Thoracic aorta (tissue), 2 donors: ENCODE results near the gene ROS1. TPM values are rescaled to one million over a fixed set of nuclear protein-coding genes. Genes with fewer than 3 reads are reported as not detected.

Experiments used
- ATAC-seq: fragments of 150-250 bp; one replicate; pipeline ENCODE4 v1.8.0; 2017; ENCODE audit warnings: low read depth; ENCODE audit not compliant: insufficient number of reproducible peaks, low FRiP score
- DNase-seq: peaks from one replicate; pipeline ENCODE4 v3.0.0-alpha.2; 2020; ENCODE audit warnings: low spot score
- H3K27ac ChIP-seq, 2 donors: fragments of 200-600 bp; sonication (generic); 1 replicate in 1 of 2; 2 replicates in 1 of 2; pipeline ENCODE4 v1.5.1; 2016; ENCODE audit warnings: mild to moderate bottlenecking in 2 of 2, moderate library complexity in 2 of 2
- H3K27me3 ChIP-seq: fragments of 200-600 bp; sonication (generic); replicated peaks from 2 replicates; pipeline ENCODE4 v1.6.0; 2016; ENCODE audit warnings: mild to moderate bottlenecking; ENCODE audit not compliant: insufficient read depth
- H3K36me3 ChIP-seq: fragments of 200-600 bp; sonication (generic); one replicate; pipeline ENCODE4 v1.5.1; 2016
- H3K4me1 ChIP-seq, 2 donors: fragments of 200-600 bp; sonication (generic); 1 replicate in 1 of 2; 2 replicates in 1 of 2; pipeline versions ENCODE4 v1.5.1 to v1.6.0; 2016; ENCODE audit warnings: low read depth in 2 of 2, mild to moderate bottlenecking in 1 of 2; ENCODE audit not compliant: control insufficient read depth in 1 of 2
- H3K4me3 ChIP-seq: fragments of 200-600 bp; sonication (generic); 2 replicates; pipeline ENCODE4 v1.5.1; 2016; ENCODE audit warnings: mild to moderate bottlenecking
- H3K9me3 ChIP-seq: fragments of 200-600 bp; sonication (generic); 2 replicates; pipeline ENCODE4 v1.5.1; 2016
- total RNA-seq, 2 donors: library from RNA; depleted of rRNA; stranded (reverse); fragments of >200 nt; gene quantifications; one replicate each; pipeline versions ENCODE4 v1.1.0 to v1.2.3, GENCODE V29; 2016
- TF ChIP-seq, protein P1 (sequence below): fragments of 200-600 bp; sonication (generic); IDR thresholded peaks from one replicate; pipeline ENCODE4 v1.5.1; 2019; ENCODE audit warnings: antibody characterized with exemption

The ROS1 gene
- total RNA-seq, 2 donors from 2014 or later: not detected

DNA sequence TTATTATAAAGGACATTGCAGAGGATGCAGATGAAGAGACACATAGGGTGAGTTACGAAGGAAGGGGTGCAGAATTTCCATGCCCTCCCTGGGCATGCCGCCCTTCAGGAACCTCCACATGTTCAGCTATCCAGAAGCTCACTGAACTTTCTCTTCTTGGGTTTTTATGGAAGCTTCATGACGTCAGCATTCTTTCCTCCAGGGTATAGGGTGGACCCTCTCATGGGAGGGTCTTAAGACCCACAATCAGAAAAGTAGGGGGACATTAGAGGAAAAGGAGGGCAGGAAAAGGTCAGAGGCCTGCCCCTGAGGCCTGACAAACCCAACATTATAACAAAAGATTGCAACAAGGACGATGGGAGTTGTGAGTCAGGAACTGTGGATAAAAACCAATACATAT lies 42.1 kb upstream of the ROS1 start:
- Histone ChIP-seq H3K9me3 (no peaks in the 10 kb centered on the region), H3K27ac (no peak overlapping the region), H3K4me1 (no peaks in the 10 kb centered on the region), H3K36me3 (no peaks in the 10 kb centered on the region), H3K4me3 (no peak overlapping the region), H3K27me3 (no peaks in the 10 kb centered on the region)
- DNase-seq (no peak), ATAC-seq (no peak)
- TF ChIP-seq, protein P1, sequence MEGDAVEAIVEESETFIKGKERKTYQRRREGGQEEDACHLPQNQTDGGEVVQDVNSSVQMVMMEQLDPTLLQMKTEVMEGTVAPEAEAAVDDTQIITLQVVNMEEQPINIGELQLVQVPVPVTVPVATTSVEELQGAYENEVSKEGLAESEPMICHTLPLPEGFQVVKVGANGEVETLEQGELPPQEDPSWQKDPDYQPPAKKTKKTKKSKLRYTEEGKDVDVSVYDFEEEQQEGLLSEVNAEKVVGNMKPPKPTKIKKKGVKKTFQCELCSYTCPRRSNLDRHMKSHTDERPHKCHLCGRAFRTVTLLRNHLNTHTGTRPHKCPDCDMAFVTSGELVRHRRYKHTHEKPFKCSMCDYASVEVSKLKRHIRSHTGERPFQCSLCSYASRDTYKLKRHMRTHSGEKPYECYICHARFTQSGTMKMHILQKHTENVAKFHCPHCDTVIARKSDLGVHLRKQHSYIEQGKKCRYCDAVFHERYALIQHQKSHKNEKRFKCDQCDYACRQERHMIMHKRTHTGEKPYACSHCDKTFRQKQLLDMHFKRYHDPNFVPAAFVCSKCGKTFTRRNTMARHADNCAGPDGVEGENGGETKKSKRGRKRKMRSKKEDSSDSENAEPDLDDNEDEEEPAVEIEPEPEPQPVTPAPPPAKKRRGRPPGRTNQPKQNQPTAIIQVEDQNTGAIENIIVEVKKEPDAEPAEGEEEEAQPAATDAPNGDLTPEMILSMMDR: no peak

DNA sequence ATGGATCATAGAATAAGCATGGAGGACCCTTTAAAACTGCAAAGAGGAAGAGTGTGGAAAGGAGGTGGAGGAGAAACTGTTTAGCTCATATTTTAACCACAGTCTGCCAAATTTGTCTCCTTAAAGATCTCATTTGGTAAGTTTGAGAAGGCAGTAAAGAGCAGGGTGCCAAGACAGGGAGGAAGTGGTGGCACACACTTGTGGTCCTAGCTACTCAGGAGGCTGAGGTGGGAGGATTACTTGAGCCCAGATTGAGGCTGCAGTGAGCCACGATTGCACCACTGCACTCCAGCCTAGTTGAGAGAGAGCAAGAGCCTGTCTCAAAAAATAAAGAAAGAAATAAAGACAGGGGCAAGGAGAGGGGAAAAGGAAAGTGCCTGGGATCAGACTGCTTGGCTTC lies 39.9 kb upstream of the ROS1 start:
- ATAC-seq (no peak), DNase-seq (no peak)
- H3K27ac ChIP-seq: no peak overlapping the region
- no peaks in the 10 kb centered on the region for H3K36me3 ChIP-seq
- H3K27me3 ChIP-seq: no peaks in the 10 kb centered on the region
- TF ChIP-seq, protein P1: no peak
- H3K4me1 ChIP-seq: no peaks in the 10 kb centered on the region
- no peaks in the 10 kb centered on the region for H3K9me3 ChIP-seq
- no peak overlapping the region for H3K4me3 ChIP-seq

DNA sequence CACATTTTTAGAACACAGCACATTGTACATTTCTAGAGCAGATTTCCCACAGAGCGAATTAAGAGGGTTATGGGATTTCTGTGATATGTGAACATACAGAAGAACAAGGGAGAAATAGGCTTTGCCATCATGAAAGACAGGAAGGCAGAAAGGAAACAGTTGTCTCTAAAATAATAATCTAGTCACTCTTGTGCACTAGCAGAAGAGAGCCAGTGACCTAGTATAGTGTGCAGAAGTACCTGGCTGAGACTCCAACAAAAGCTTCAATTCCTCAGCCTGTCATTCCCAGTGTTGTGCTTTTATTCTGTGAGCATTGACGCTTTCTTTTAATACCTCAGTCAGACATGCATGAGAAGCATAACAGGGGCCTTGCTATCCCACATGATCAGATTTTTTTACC lies 39.0 kb upstream of the ROS1 start:
- TF ChIP-seq, protein P1: no peak
- no peak overlapping the region for H3K27ac ChIP-seq
- no peaks in the 10 kb centered on the region for H3K36me3 ChIP-seq
- H3K27me3 ChIP-seq: no peaks in the 10 kb centered on the region
- no peak overlapping the region for H3K4me3 ChIP-seq
- no peaks in the 10 kb centered on the region for H3K4me1 ChIP-seq
- no peaks in the 10 kb centered on the region for H3K9me3 ChIP-seq
- ATAC-seq: no peak
- DNase-seq: no peak

DNA sequence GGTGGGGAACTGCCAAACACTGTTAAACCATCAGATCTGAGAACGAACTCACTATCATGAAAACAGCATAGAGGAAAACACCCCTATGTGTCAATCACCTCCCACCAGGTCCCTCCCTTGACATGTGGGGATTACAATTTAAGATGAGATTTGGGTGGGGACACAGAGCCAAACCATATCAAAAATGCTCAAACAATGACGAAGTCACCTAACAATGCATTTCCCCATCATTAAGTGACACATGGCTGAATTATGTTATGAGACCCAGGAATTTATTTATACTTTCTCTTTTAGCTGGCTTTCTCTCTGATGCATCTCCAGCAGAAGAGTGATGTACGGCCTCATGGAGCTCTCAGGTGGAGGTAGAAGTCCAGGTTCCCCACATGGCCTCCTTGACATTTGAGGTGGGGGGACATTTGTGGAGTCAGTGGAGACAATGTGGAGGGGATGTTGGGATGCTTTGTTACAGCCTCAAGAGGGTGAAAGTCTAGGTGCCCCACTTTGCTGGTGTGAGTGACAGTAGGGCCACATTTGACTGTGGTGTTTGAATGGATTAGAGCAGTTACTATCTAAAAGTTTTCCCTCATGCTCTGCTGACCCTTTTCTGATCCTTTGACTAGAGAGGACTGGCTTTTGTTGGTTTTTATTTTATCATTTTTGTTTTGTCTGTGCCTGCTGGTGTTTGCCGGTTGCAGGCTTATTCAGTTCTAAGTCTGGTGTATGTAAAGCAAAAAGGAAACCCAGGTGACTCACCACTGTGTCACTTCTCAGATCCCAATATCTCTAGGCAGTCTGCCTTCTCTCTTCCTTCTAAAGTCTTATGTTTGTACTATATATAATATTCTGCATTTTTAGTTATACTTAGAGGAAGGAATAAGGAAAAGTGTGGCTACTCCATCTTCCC lies 38.3 kb upstream of the ROS1 start:
- no peak for ATAC-seq

DNA sequence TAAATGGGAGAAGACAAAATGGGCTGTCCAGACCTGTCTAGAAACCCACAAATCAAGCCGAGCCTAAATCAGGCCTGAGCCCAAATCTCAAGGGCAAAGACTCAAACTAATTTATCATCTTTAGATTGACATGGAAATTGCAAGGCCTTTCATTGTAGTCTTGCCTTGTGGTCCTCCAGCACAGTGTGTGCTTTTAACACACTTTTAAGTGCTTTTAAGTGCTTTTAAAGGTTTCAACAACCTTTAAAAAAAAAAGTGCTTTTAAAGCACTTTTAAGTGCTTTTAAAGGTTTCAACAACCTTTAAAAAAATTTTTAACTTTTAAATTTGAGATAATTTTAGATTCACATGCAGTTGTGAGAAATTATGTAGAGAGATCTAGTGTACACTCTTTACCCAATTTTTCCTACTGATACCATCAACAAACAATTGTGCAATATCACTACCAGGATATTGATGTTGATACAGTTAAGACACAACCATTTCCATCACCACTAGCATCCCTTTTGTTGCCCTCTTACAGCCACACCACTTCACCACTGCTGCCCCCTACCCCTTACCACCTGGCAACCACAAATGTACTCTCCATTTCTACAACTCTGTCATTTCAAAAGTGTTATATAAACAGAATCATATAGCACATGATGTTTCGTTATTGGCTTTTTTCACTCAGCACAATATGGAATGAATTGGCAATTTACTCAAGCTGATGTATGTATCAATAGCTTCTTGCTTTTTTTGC lies 33.6 kb upstream of the ROS1 start:
- ATAC-seq (no peak), DNase-seq (no peak)
- no peaks in the 10 kb centered on the region for H3K9me3 ChIP-seq
- no peaks in the 10 kb centered on the region for H3K27me3 ChIP-seq
- H3K36me3 ChIP-seq: no peaks in the 10 kb centered on the region
- H3K4me1 ChIP-seq: no peaks in the 10 kb centered on the region
- H3K27ac ChIP-seq: no peak overlapping the region
- TF ChIP-seq, protein P1: no peak
- H3K4me3 ChIP-seq: no peak overlapping the region

More for the DNA sequence above, 38.3 kb upstream of the ROS1 start:
- H3K27ac ChIP-seq: no peak overlapping the region
- DNase-seq: no peak
- no peaks in the 10 kb centered on the region for H3K36me3 ChIP-seq
- no peaks in the 10 kb centered on the region for H3K9me3 ChIP-seq
- H3K4me1 ChIP-seq: no peaks in the 10 kb centered on the region
- TF ChIP-seq, protein P1: no peak
- H3K4me3 ChIP-seq: no peak overlapping the region
- H3K27me3 ChIP-seq: no peaks in the 10 kb centered on the region
